H1 (cell line): ENCODE results near the gene AKAP12. TPM values are rescaled to one million over a fixed set of nuclear protein-coding genes. Genes with fewer than 3 reads are reported as not detected.

Source experiments
- CTCF ChIA-PET: fragments of 300-600 bp; sonication (Branson Sonifier 250); formaldehyde crosslinking; loops from one replicate; lab custom pipeline; 2021; ENCODE audit not compliant: partially characterized antibody; lab: Charles Lee
- POLR2A ChIA-PET: fragments of 300-600 bp; sonication (Branson Sonifier 250); formaldehyde crosslinking; loops from one replicate; lab custom pipeline; 2021; ENCODE audit warnings: inconsistent platforms; ENCODE audit not compliant: partially characterized antibody; lab: Charles Lee
- DNase-seq, 2 experiments: peaks; one replicate each; pipeline versions ENCODE4 v3.0.0 to v3.0.0-alpha.2; 2010 to 2022; ENCODE audit warnings: low spot score in 2 of 2, low read depth in 1 of 2, mixed read lengths in 1 of 2
- FAIRE-seq: peaks from 2 replicates; lab custom pipeline; 2011; peaks lifted over from hg19 to GRCh38; lab: Jason Lieb, UNC
- H2AFZ ChIP-seq: 2 replicates; pipeline ENCODE4 v1.8.1; 2012; ENCODE audit warnings: low read length, inconsistent platforms
- H2AK5ac ChIP-seq: 2 replicates; pipeline ENCODE4 v1.6.1; 2013; ENCODE audit warnings: low read depth, low read length
- H2BK120ac ChIP-seq: replicated peaks from 2 replicates; pipeline ENCODE3; 2013; ENCODE audit warnings: low read depth, low read length, inconsistent platforms
- H2BK12ac ChIP-seq: 2 replicates; pipeline ENCODE4 v1.6.1; 2013; ENCODE audit warnings: low read depth, low read length
- H2BK15ac ChIP-seq: 2 replicates; pipeline ENCODE4 v1.6.1; 2013; ENCODE audit warnings: low read length
- H2BK20ac ChIP-seq: 2 replicates; pipeline ENCODE4 v1.6.1; 2013; ENCODE audit warnings: low read length
- H2BK5ac ChIP-seq: 2 replicates; pipeline ENCODE4 v1.6.1; 2013; ENCODE audit warnings: low read depth, low read length
- H3K14ac ChIP-seq: 2 replicates; pipeline ENCODE4 v1.6.1; 2013; ENCODE audit warnings: inconsistent platforms; ENCODE audit not compliant: insufficient read length
- H3K18ac ChIP-seq: 2 replicates; pipeline ENCODE4 v1.6.1; 2013; ENCODE audit warnings: low read length; ENCODE audit errors: extremely low read depth
- H3K23ac ChIP-seq: 2 replicates; pipeline ENCODE4 v1.6.1; 2013; ENCODE audit warnings: inconsistent platforms; ENCODE audit not compliant: insufficient read length
- H3K23me2 ChIP-seq: 2 replicates; pipeline ENCODE4 v1.6.1; 2013; ENCODE audit warnings: low read depth, low read length
- H3K27ac ChIP-seq: 2 replicates; pipeline ENCODE4 v1.6.1; 2011; ENCODE audit warnings: low read depth, low read length, inconsistent platforms
- H3K27me3 ChIP-seq, 4 experiments: replicated peaks in 1 of 4; 1 replicate in 1 of 4; 2 replicates in 3 of 4; pipeline versions ENCODE4 v1.6.1 to v1.8.1; 2011 to 2013; ENCODE audit warnings: low read length in 3 of 4, mild to moderate bottlenecking in 3 of 4, inconsistent platforms in 2 of 4, mixed read lengths in 2 of 4, moderate library complexity in 1 of 4; ENCODE audit not compliant: control insufficient read depth in 3 of 4, insufficient read depth in 3 of 4; ENCODE audit errors: extremely low read depth in 1 of 4
- H3K36me3 ChIP-seq, 4 experiments: 2 replicates each; pipeline versions ENCODE4 v1.6.1 to v1.8.1; 2011 to 2013; ENCODE audit warnings: mild to moderate bottlenecking in 4 of 4, low read length in 3 of 4, moderate library complexity in 2 of 4, control low read depth in 1 of 4, inconsistent platforms in 1 of 4; ENCODE audit not compliant: insufficient read depth in 4 of 4, control insufficient read depth in 2 of 4
- H3K4ac ChIP-seq: replicated peaks from 2 replicates; pipeline ENCODE3; 2013; ENCODE audit warnings: low read length, low read depth, mixed read lengths, inconsistent platforms; ENCODE audit not compliant: insufficient read length
- H3K4me1 ChIP-seq, 4 experiments: replicated peaks in 1 of 4; 1 replicate in 1 of 4; 2 replicates in 3 of 4; pipeline versions ENCODE4 v1.6.1 to v1.8.1; 2011 to 2013; ENCODE audit warnings: low read length in 3 of 4, inconsistent platforms in 2 of 4, mixed read lengths in 1 of 4; ENCODE audit not compliant: insufficient read depth in 4 of 4, control insufficient read depth in 3 of 4
- H3K4me2 ChIP-seq, 2 experiments: 2 replicates each; pipeline versions ENCODE4 v1.6.1 to v1.8.1; 2011 to 2013; ENCODE audit warnings: low read depth in 2 of 2, low read length in 2 of 2, control low read depth in 1 of 2, inconsistent platforms in 1 of 2, mild to moderate bottlenecking in 1 of 2; ENCODE audit not compliant: insufficient read depth in 1 of 2
- H3K4me3 ChIP-seq, 4 experiments: fragments of 200-600, 300-600 bp in 1 of 4; sonication (generic), shearing (Covaris generic), sonication (Bioruptor Twin) in 1 of 4; 2 replicates each; pipeline versions ENCODE4 v1.5.1 to v1.8.1; 2011 to 2016; ENCODE audit warnings: low read length in 4 of 4, low read depth in 3 of 4, control low read depth in 2 of 4, inconsistent platforms in 2 of 4, mild to moderate bottlenecking in 2 of 4, mixed read lengths in 1 of 4, moderate library complexity in 1 of 4; ENCODE audit not compliant: insufficient read depth in 2 of 4; ENCODE audit errors: extremely low read depth in 1 of 4
- H3K56ac ChIP-seq: replicated peaks from 2 replicates; pipeline ENCODE3; 2013; ENCODE audit warnings: low read depth, mild to moderate bottlenecking, mixed read lengths, low read length, inconsistent platforms; ENCODE audit not compliant: insufficient read length
- H3K79me1 ChIP-seq: 2 replicates; pipeline ENCODE4 v1.6.1; 2013; ENCODE audit warnings: low read depth, low read length, control low read depth
- H3K79me2 ChIP-seq, 2 experiments: 2 replicates each; pipeline versions ENCODE4 v1.6.1 to v1.8.1; 2012 to 2013; ENCODE audit warnings: low read length in 2 of 2, mild to moderate bottlenecking in 2 of 2, inconsistent platforms in 1 of 2; ENCODE audit not compliant: insufficient read depth in 2 of 2, control insufficient read depth in 1 of 2
- H3K9ac ChIP-seq, 4 experiments: replicated peaks in 1 of 4; 1 replicate in 1 of 4; 2 replicates in 3 of 4; pipeline versions ENCODE4 v1.6.1 to v1.8.1; 2011 to 2013; ENCODE audit warnings: low read depth in 3 of 4, low read length in 3 of 4, control low read depth in 2 of 4, mild to moderate bottlenecking in 2 of 4, moderate library complexity in 2 of 4, inconsistent platforms in 1 of 4; ENCODE audit errors: extremely low read depth in 1 of 4
- H3K9me3 ChIP-seq, 2 experiments: 2 replicates each; pipeline versions ENCODE4 v1.6.1 to v1.8.1; 2012 to 2013; ENCODE audit warnings: mild to moderate bottlenecking in 2 of 2, moderate library complexity in 2 of 2, control low read depth in 1 of 2, inconsistent platforms in 1 of 2, low read depth in 1 of 2, low read length in 1 of 2, mixed read lengths in 1 of 2; ENCODE audit not compliant: insufficient read depth in 2 of 2
- H4K20me1 ChIP-seq, 2 experiments: replicated peaks in 1 of 2; 2 replicates each; pipeline versions ENCODE3 to v1.8.1; 2011 to 2013; ENCODE audit warnings: inconsistent platforms in 2 of 2, low read length in 2 of 2, mild to moderate bottlenecking in 1 of 2; ENCODE audit not compliant: insufficient read depth in 2 of 2, control insufficient read depth in 1 of 2
- H4K5ac ChIP-seq: 2 replicates; pipeline ENCODE4 v1.6.1; 2013; ENCODE audit warnings: low read length, low read depth, mixed read lengths, inconsistent platforms; ENCODE audit not compliant: insufficient read length
- H4K8ac ChIP-seq: 2 replicates; pipeline ENCODE4 v1.8.0; 2013; ENCODE audit warnings: mild to moderate bottlenecking, moderate library complexity, low read length, inconsistent platforms; ENCODE audit not compliant: insufficient read depth; ENCODE audit errors: extremely low read depth
- H4K91ac ChIP-seq: replicated peaks from 2 replicates; pipeline ENCODE3; 2013; ENCODE audit warnings: low read length, mixed read lengths, inconsistent platforms; ENCODE audit not compliant: insufficient read length
- ATF2 ChIP-seq: IDR thresholded peaks from 2 replicates; pipeline ENCODE4 v1.6.1; 2012; ENCODE audit warnings: low read length, inconsistent platforms
- BCL11A ChIP-seq, 2 experiments: IDR thresholded peaks; one replicate each; pipeline ENCODE4 v1.6.1; 2011; ENCODE audit warnings: low read depth in 2 of 2, low read length in 2 of 2, mild to moderate bottlenecking in 2 of 2
- E2F6 ChIP-seq: IDR thresholded peaks from 2 replicates; pipeline ENCODE4 v1.6.1; 2012; ENCODE audit warnings: inconsistent platforms
- GABPA ChIP-seq: IDR thresholded peaks from 2 replicates; pipeline ENCODE4 v1.6.1; 2011; ENCODE audit warnings: mild to moderate bottlenecking, low read length, moderate library complexity, borderline replicate concordance; ENCODE audit not compliant: insufficient read depth
- HDAC2 ChIP-seq, 2 experiments: fragments of 300-600 bp in 1 of 2; sonication (generic) in 1 of 2; IDR thresholded peaks; 2 replicates each; pipeline ENCODE4 v1.6.1; 2011 to 2012; ENCODE audit warnings: low read depth in 2 of 2, low read length in 2 of 2, mild to moderate bottlenecking in 2 of 2, moderate library complexity in 2 of 2, borderline replicate concordance in 1 of 2, inconsistent platforms in 1 of 2
- POLR2A ChIP-seq, 2 experiments: IDR thresholded peaks; 1 replicate in 1 of 2; 2 replicates in 1 of 2; pipeline ENCODE4 v1.6.1; 2011; ENCODE audit warnings: low read depth in 2 of 2, low read length in 2 of 2, mild to moderate bottlenecking in 2 of 2; ENCODE audit errors: control extremely low read depth in 1 of 2
- SAP30 ChIP-seq: fragments of 300-600 bp; sonication (generic); IDR thresholded peaks from 2 replicates; pipeline ENCODE4 v1.7.1; 2012; ENCODE audit warnings: low read length, moderate library complexity, mild to moderate bottlenecking, inconsistent platforms; ENCODE audit not compliant: insufficient read depth, insufficient replicate concordance
- SP4 ChIP-seq: IDR thresholded peaks from 2 replicates; pipeline ENCODE4 v1.6.1; 2012; ENCODE audit warnings: low read length, inconsistent platforms
- SUZ12 ChIP-seq: fragments of 200-600 bp; sonication (generic); IDR thresholded peaks from 2 replicates; pipeline ENCODE4 v1.6.1; 2012; ENCODE audit warnings: mild to moderate bottlenecking, inconsistent platforms, low read length, moderate library complexity, mixed read lengths
- TAF7 ChIP-seq: optimal IDR thresholded peaks from 2 replicates; pipeline ENCODE3; 2011; ENCODE audit warnings: low read depth, mild to moderate bottlenecking, inconsistent platforms, low read length, moderate library complexity, borderline replicate concordance
- TBP ChIP-seq: IDR thresholded peaks from 2 replicates; pipeline ENCODE4 v1.6.1; 2011; ENCODE audit warnings: low read depth, low read length, improper control_type of control experiment
- TCF12 ChIP-seq: IDR thresholded peaks from 2 replicates; pipeline ENCODE4 v1.6.1; 2011; ENCODE audit warnings: low read depth, mild to moderate bottlenecking, low read length
- WGBS, 2 experiments: shearing (Covaris generic) in 1 of 2; methylation state at CpG; one replicate each; pipeline versions ENCODE4 v1.1.6 to v1.1.7; 2013 to 2015; ENCODE audit warnings: low lambda C conversion rate in 2 of 2, mixed read lengths in 2 of 2, inconsistent platforms in 1 of 2, low coverage in 1 of 2, missing lambda C conversion rate in 1 of 2; ENCODE audit not compliant: insufficient replicate concordance in 2 of 2, insufficient coverage in 1 of 2, insufficient read length in 1 of 2; ENCODE audit errors: extremely low coverage in 1 of 2, missing lambda C conversion rate in 1 of 2; 5-methylcytosine and 5-hydroxymethylcytosine counted together
- polyA plus RNA-seq, 7 experiments: library from polyadenylated mRNA; depleted of rRNA in 3 of 7; stranded (reverse) in 5 of 7; unstranded in 2 of 7; fragments of >200 nt in 5 of 7; fragments of 200-250 nt in 2 of 7; gene quantifications; 1 replicate in 5 of 7; 2 replicates in 1 of 7; 4 replicates in 1 of 7; pipeline versions ENCODE4 v1.2.1 to v1.2.3, GENCODE V29; 2011 to 2013; ENCODE audit warnings: missing spikeins in 2 of 7, mixed read lengths in 2 of 7
- total RNA-seq: library from RNA; stranded (reverse); fragmentation: NEBNext Ultra II Directional; extraction: Animal tissue kit (Norgen Biotek cat#: 25700); gene quantifications from 2 replicates; pipeline ENCODE4 v1.2.1, GENCODE V29; 2021

AKAP12 gene
- total and polyA plus RNA-seq, 2 of the 8 experiments (the other 6 are each of a cell fraction or from before 2014, with no cell fraction given): 14.6 to 79.2 TPM

- no peak overlapping the region for H2AK5ac ChIP-seq
- H3K18ac ChIP-seq: no peak overlapping the region
- H2BK20ac ChIP-seq: no peak overlapping the region
- no peak overlapping the region for H4K5ac ChIP-seq
- H2BK15ac ChIP-seq: no peak overlapping the region
- H3K27ac ChIP-seq: no peak overlapping the region
- no peak overlapping the region for H2AFZ ChIP-seq
- no peaks in the 10 kb centered on the region for H3K4me1 ChIP-seq
- WGBS, 2 experiments: 89% methylated on average over 4 of the region's 4 CpGs; no CpG with 5 or more reads in 1 of the 2 experiments
- H3K14ac ChIP-seq: no peak overlapping the region
- H3K9ac ChIP-seq: no peak overlapping the region
- no peak overlapping the region for H3K56ac ChIP-seq
- no peak for DNase-seq
- no peaks in the 10 kb centered on the region for H3K36me3 ChIP-seq
- H2BK12ac ChIP-seq: no peak overlapping the region
- H3K79me2 ChIP-seq: peaks cover 0 to 28% of the 10 kb centered on the region in 2 experiments; a peak in 2 of 4 replicates
- no peak overlapping the region for H3K23ac ChIP-seq
- no peak overlapping the region for H3K4ac ChIP-seq
- POLR2A ChIA-PET: no interaction called here
- no peaks in the 10 kb centered on the region for H3K9me3 ChIP-seq
- H3K27me3 ChIP-seq: no peaks in the 10 kb centered on the region
- H4K91ac ChIP-seq: no peak overlapping the region
- CTCF ChIA-PET: no interaction called here
- no peak overlapping the region for H3K4me2 ChIP-seq
- no peak for FAIRE-seq
- peaks cover 0 to 2% of the 10 kb centered on the region in 2 experiments for H4K20me1 ChIP-seq
- no peaks in the 10 kb centered on the region for H3K23me2 ChIP-seq
- H2BK5ac ChIP-seq: no peak overlapping the region
- peaks cover 7% of the 10 kb centered on the region for H3K79me1 ChIP-seq
- H3K4me3 ChIP-seq: no peak overlapping the region
- no peak overlapping the region for H2BK120ac ChIP-seq
- H4K8ac ChIP-seq: no peak overlapping the region
- TF ChIP-seq HDAC2 (IDR thresholded peaks at IDR 0.05; ENCODE audit: borderline replicate concordance in 1 of 2, low read depth in 2 of 2, low read length in 2 of 2) (no peak), SUZ12 (no peak), SP4 (no peak), BCL11A (IDR thresholded peaks at IDR 0.05; ENCODE audit: low read depth in 2 of 2, low read length in 2 of 2) (no peak), GABPA (no peak), ATF2 (no peak), SAP30 (no peak), E2F6 (no peak), POLR2A (IDR thresholded peaks at IDR 0.05; ENCODE audit: control extremely low read depth in 1 of 2, low read depth in 2 of 2, low read length in 2 of 2) (no peak), TBP (no peak), TAF7 (no peak), TCF12 (no peak)
These were observed 44.8 kb downstream of the AKAP12 start for GRCh38 chr6:151284548-151285017.
